K562 (cell line): ENCODE data around the gene DPP3. TPM values are rescaled to one million over a fixed set of nuclear protein-coding genes. Genes with fewer than 3 reads are reported as not detected.
A peak's percentile ranks its signal among the peaks of the same experiment; 100 is the strongest.

ENCODE experiments used
- ATAC-seq: fragments of 200-7000 bp; cut with Tn5 transposase; 3 replicates; pipeline ENCODE4 v1.9.1; 2020; ENCODE audit warnings: moderate library complexity
- BruUV-seq: library from RNA; stranded (reverse); fragments of 400-500 nt; replicated peaks from 2 replicates; lab custom pipeline; 2021; lab: Mats Ljungman, UMichigan
- CTCF ChIA-PET: fragments of 300-600 bp; formaldehyde crosslinking; extraction: SDS; loops from one replicate; lab custom pipeline; 2021; ENCODE audit warnings: low intra/inter-chr PET ratio; lab: Yijun Ruan, JAX
- POLR2A ChIA-PET: fragments of 300-600, 350-650 bp; sonication (Branson Sonifier 250); formaldehyde crosslinking; extraction: SDS; loops from one replicate; lab custom pipeline; 2021; ENCODE audit warnings: antibody characterized with exemption, inconsistent platforms; lab: Yijun Ruan, JAX
- DNase-seq, 4 experiments: peaks; one replicate each; pipeline versions ENCODE4 v3.0.0 to v3.0.0-alpha.2; 2011 to 2018; ENCODE audit warnings: low spot score in 3 of 4, mixed read lengths in 3 of 4; ENCODE audit errors: extremely low read depth in 1 of 4
- FAIRE-seq: peaks from 2 replicates; lab custom pipeline; 2011; peaks lifted over from hg19 to GRCh38; lab: Jason Lieb, UNC
- H2AFZ ChIP-seq: 2 replicates; pipeline ENCODE4 v1.6.0; 2011; ENCODE audit warnings: low read depth, low read length, control low read depth, inconsistent platforms
- H3K27ac ChIP-seq: fragments of 200-600 bp; 3 replicates; pipeline ENCODE4 v1.8.0; 2011; ENCODE audit warnings: low read depth, mild to moderate bottlenecking, control low read depth, inconsistent platforms, low read length, moderate library complexity, mixed read lengths; ENCODE audit errors: extremely low read depth
- H3K27me3 ChIP-seq, 2 experiments: fragments of 300-600 bp in 1 of 2; 2 replicates in 1 of 2; 3 replicates in 1 of 2; pipeline versions ENCODE4 v1.6.0 to v1.8.0; 2011; ENCODE audit warnings: inconsistent platforms in 2 of 2, low read length in 2 of 2, mild to moderate bottlenecking in 1 of 2, mixed read lengths in 1 of 2, moderate library complexity in 1 of 2; ENCODE audit not compliant: control insufficient read depth in 2 of 2, insufficient read depth in 2 of 2
- H3K36me3 ChIP-seq: fragments of 300-600 bp; 3 replicates; pipeline ENCODE4 v1.8.0; 2011; ENCODE audit warnings: mild to moderate bottlenecking, low read length, inconsistent platforms; ENCODE audit not compliant: control insufficient read depth, insufficient read depth
- H3K4me1 ChIP-seq, 2 experiments: fragments of 200-600 bp in 1 of 2; replicated peaks in 1 of 2; 2 replicates in 1 of 2; 3 replicates in 1 of 2; pipeline versions ENCODE4 v1.5.1 to v1.8.0; 2011; ENCODE audit warnings: inconsistent platforms in 2 of 2, low read length in 2 of 2, mild to moderate bottlenecking in 1 of 2, mixed read lengths in 1 of 2, moderate library complexity in 1 of 2; ENCODE audit not compliant: control insufficient read depth in 2 of 2, insufficient read depth in 2 of 2
- H3K4me2 ChIP-seq: 2 replicates; pipeline ENCODE4 v1.6.1; 2011; ENCODE audit warnings: low read length, control low read depth, inconsistent platforms, mixed read lengths; ENCODE audit not compliant: insufficient read depth
- H3K4me3 ChIP-seq: fragments of 200-600 bp; sonication (generic), shearing (Covaris generic); 2 replicates; pipeline ENCODE4 v1.5.1; 2016; ENCODE audit warnings: control low read depth, inconsistent platforms
- H3K79me2 ChIP-seq: fragments of 200-600 bp; 3 replicates; pipeline ENCODE4 v1.8.0; 2011; ENCODE audit warnings: low read length, inconsistent platforms; ENCODE audit not compliant: control insufficient read depth, insufficient read depth
- H3K9ac ChIP-seq, 2 experiments: 2 replicates each; pipeline versions ENCODE4 v1.6.0 to v1.6.1; 2011; ENCODE audit warnings: low read depth in 2 of 2, low read length in 2 of 2, control low read depth in 1 of 2, inconsistent platforms in 1 of 2, mild to moderate bottlenecking in 1 of 2, mixed read lengths in 1 of 2; ENCODE audit not compliant: insufficient read depth in 1 of 2
- H3K9me1 ChIP-seq: one replicate; pipeline ENCODE4 v1.6.0; 2011; ENCODE audit warnings: inconsistent platforms, mild to moderate bottlenecking, low read length, moderate library complexity; ENCODE audit not compliant: control insufficient read depth, insufficient read depth
- H3K9me3 ChIP-seq: replicated peaks from 2 replicates; pipeline ENCODE4 v1.5.1; 2011; ENCODE audit warnings: low read depth, low read length, inconsistent platforms; ENCODE audit not compliant: control insufficient read depth, insufficient read depth
- H4K20me1 ChIP-seq: replicated peaks from 2 replicates; pipeline ENCODE4 v1.6.1; 2011; ENCODE audit warnings: low read length, inconsistent platforms, mixed read lengths; ENCODE audit not compliant: control insufficient read depth, insufficient read depth
- ARNT ChIP-seq, 2 experiments: fragments of 450-650 bp; IDR thresholded peaks; 2 replicates each; pipeline ENCODE4 v1.6.1; 2016; ENCODE audit warnings: mild to moderate bottlenecking in 1 of 2
- BDP1 ChIP-seq: IDR thresholded peaks from 3 replicates; pipeline ENCODE4 v1.6.1; 2011; ENCODE audit not compliant: insufficient read length, insufficient read depth
- DMBX1 ChIP-seq: fragments of 250-450 bp; sonication (Bioruptor Pico); IDR thresholded peaks from 2 replicates; pipeline ENCODE4 v1.8.0; 2022; ENCODE audit warnings: inconsistent platforms, mild to moderate bottlenecking, moderate library complexity, borderline replicate concordance
- GTF2A2 ChIP-seq: IDR thresholded peaks from 2 replicates; pipeline ENCODE4 v1.6.1; 2016; ENCODE audit warnings: mild to moderate bottlenecking, missing genetic modification characterization, missing compliant biosample characterization
- HDAC2 ChIP-seq: fragments of 450-650 bp; IDR thresholded peaks from 2 replicates; pipeline ENCODE4 v1.6.1; 2016; ENCODE audit warnings: mild to moderate bottlenecking
- HMGN3 ChIP-seq: IDR thresholded peaks from 2 replicates; pipeline ENCODE4 v1.6.1; 2011; ENCODE audit warnings: borderline replicate concordance, low read depth, mild to moderate bottlenecking, mixed read lengths, low read length; ENCODE audit not compliant: insufficient read length; ENCODE audit errors: extremely low read depth
- KLF10 ChIP-seq: fragments of 250-450 bp; sonication (Bioruptor Pico); IDR thresholded peaks from 2 replicates; pipeline ENCODE4 v1.6.1; 2021; ENCODE audit warnings: matching md5 sums
- LARP7 ChIP-seq: fragments of 450-650 bp; IDR thresholded peaks from 2 replicates; pipeline ENCODE4 v1.6.1; 2016
- MITF ChIP-seq: IDR thresholded peaks from 2 replicates; pipeline ENCODE4 v1.6.1; 2014; ENCODE audit warnings: antibody characterized with exemption
- RFX7 ChIP-seq: fragments of 250-450 bp; sonication (Bioruptor Pico); IDR thresholded peaks from 2 replicates; pipeline ENCODE4 v1.5.1; 2021; ENCODE audit warnings: mild to moderate bottlenecking
- SMAD2 ChIP-seq: fragments of 150-350 bp; IDR thresholded peaks from 2 replicates; pipeline ENCODE4 v1.6.1; 2014; ENCODE audit warnings: low read depth, mild to moderate bottlenecking, low read length
- ZMIZ1 ChIP-seq, 2 experiments: fragments of 150-350 bp in 1 of 2; IDR thresholded peaks; 2 replicates each; pipeline ENCODE4 v1.6.1; 2012 to 2016; ENCODE audit warnings: low read depth in 2 of 2, low read length in 2 of 2, mild to moderate bottlenecking in 1 of 2, moderate library complexity in 1 of 2
- ZNF77 ChIP-seq: fragments of 250-450 bp; sonication (Bioruptor Pico); IDR thresholded peaks from 2 replicates; pipeline ENCODE4 v1.5.0; 2020
- WGBS: fragments of 100-300 bp; shearing (Covaris generic); methylation state at CpG from one replicate; pipeline ENCODE4 v1.1.6; 2016; ENCODE audit warnings: low coverage, mixed read lengths; ENCODE audit not compliant: insufficient coverage; ENCODE audit errors: missing lambda C conversion rate; 5-methylcytosine and 5-hydroxymethylcytosine counted together
- in situ Hi-C: fragments of 300-500 bp; cut with MboI; formaldehyde crosslinking; loops from 4 replicates; pipeline ENCODE4 v1.15.0; 2018; ENCODE audit warnings: inconsistent platforms, mixed read lengths
- intact Hi-C: fragments of 100-400 bp; cut with micrococcal nuclease; formaldehyde crosslinking; loops from 2 replicates; pipeline ENCODE4 v1.14.2; 2022
- polyA plus RNA-seq, 8 experiments: library from polyadenylated mRNA; depleted of rRNA in 4 of 8; stranded (reverse) in 5 of 8; unstranded in 3 of 8; fragments of >200 nt; fragmentation: Nextera tagmentation in 2 of 8; fragmentation: Illumina TruSeq in 1 of 8; extraction: Ambion mirVana in 2 of 8; extraction: Trizol in 1 of 8; gene quantifications; 2 replicates each; pipeline versions ENCODE4 v1.2.1 to v1.2.3, GENCODE V29; 2011 to 2014; ENCODE audit warnings: inconsistent platforms in 1 of 8, missing spikeins in 1 of 8
- total RNA-seq, 7 experiments: library from RNA; depleted of rRNA in 6 of 7; stranded (reverse); fragments of >200 nt in 6 of 7; fragmentation: Illumina TruSeq in 2 of 7; extraction: Trizol in 2 of 7; gene quantifications; 2 replicates each; pipeline versions ENCODE4 v1.2.1 to v1.2.3, GENCODE V29; 2011 to 2021; ENCODE audit warnings: low replicate concordance in 1 of 7
- TF ChIP-seq, protein P1 (sequence below): IDR thresholded peaks from 2 replicates; pipeline ENCODE4 v1.6.1; 2016; ENCODE audit warnings: missing genetic modification characterization, missing compliant biosample characterization

The DPP3 gene
- total and polyA plus RNA-seq, 9 of the 15 experiments (the other 6 are each of a cell fraction or from before 2014, with no cell fraction given) = 3.7 to 69.2 (median 43.3) TPM

- intact Hi-C loops = loop anchor here (1.0 kb wide), 1 partner anchor 71 kb away; no protein-coding TSS in a partner anchor
- FAIRE-seq = peak; percentile 77
- peak overlapping the region; percentile 92 to 95 for H3K9ac ChIP-seq
- peak overlapping the region; percentile 65 for H3K4me3 ChIP-seq
- BruUV-seq = no TSS peak
- ChIA-PET CTCF (interaction anchor here (0.7 to 4.2 kb wide), 4 partner anchors 40 to 199 kb away, joined by 4 to 50 read pairs (median 5); partner anchors contain the start of genes MRPL11 and RBM4B), POLR2A (interaction anchor here (0.5 to 2.2 kb wide), 7 partner anchors 10 to 427 kb away, joined by 3 to 18 read pairs (median 3); partner anchors contain the start of gene PELI3)
- peaks cover 9% of the 10 kb centered on the region; the same call in 1 of the 2 replicates for H4K20me1 ChIP-seq
- ATAC-seq = no peak
- in situ Hi-C loops = no loop called here
- no peaks in the 10 kb centered on the region for H3K9me1 ChIP-seq
- H2AFZ ChIP-seq = no peak overlapping the region
- peaks cover 3 to 31% of the 10 kb centered on the region in 2 experiments; a peak in 4 of 5 replicates for H3K4me1 ChIP-seq
- peak overlapping the region; percentile 87 for H3K4me2 ChIP-seq
- H3K79me2 ChIP-seq = peaks cover 12% of the 10 kb centered on the region; the same call in 2 of the 3 replicates
- 46% methylated on average over 8 of the region's 8 CpGs for WGBS
- H3K36me3 ChIP-seq = peaks cover 17% of the 10 kb centered on the region; the same call in 2 of the 3 replicates
- peak overlapping the region; percentile 92 for H3K27ac ChIP-seq
- peak in 3 of 4 experiments; percentile 51 to 53 (median 51) for DNase-seq
- H3K9me3 ChIP-seq = no peaks in the 10 kb centered on the region
- no peaks in the 10 kb centered on the region for H3K27me3 ChIP-seq
- peak; percentile 89; the same call in 1 of the 2 replicates for TF ChIP-seq HDAC2
- TF ChIP-seq MITF = no peak
- TF ChIP-seq ZNF77 = no peak
- no peak for TF ChIP-seq SMAD2
- TF ChIP-seq KLF10 (CRISPR knock-in tag) = no peak
- TF ChIP-seq ARNT (IDR thresholded peaks at IDR 0.05) = no peak; a peak in 1 of 4 replicates
- TF ChIP-seq GTF2A2 = no peak
- TF ChIP-seq, protein P1, sequence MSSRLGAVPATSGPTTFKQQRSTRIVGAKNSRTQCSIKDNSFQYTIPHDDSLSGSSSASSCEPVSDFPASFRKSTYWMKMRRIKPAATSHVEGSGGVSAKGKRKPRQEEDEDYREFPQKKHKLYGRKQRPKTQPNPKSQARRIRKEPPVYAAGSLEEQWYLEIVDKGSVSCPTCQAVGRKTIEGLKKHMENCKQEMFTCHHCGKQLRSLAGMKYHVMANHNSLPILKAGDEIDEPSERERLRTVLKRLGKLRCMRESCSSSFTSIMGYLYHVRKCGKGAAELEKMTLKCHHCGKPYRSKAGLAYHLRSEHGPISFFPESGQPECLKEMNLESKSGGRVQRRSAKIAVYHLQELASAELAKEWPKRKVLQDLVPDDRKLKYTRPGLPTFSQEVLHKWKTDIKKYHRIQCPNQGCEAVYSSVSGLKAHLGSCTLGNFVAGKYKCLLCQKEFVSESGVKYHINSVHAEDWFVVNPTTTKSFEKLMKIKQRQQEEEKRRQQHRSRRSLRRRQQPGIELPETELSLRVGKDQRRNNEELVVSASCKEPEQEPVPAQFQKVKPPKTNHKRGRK (tag) = no peak
- TF ChIP-seq BDP1 = no peak
- TF ChIP-seq ZMIZ1 (IDR thresholded peaks at IDR 0.05; ENCODE audit: low read depth in 2 of 2, low read length in 2 of 2) = no peak
- TF ChIP-seq RFX7 (CRISPR knock-in tag) = no peak
- TF ChIP-seq DMBX1 (CRISPR knock-in tag) = no peak
- no peak for TF ChIP-seq LARP7
- no peak for TF ChIP-seq HMGN3
Measured at GRCh38 chr11:66478729-66479393, 1.4 kb upstream of the DPP3 start.
